ENCODE results near the gene MTHFSD.

DNA sequence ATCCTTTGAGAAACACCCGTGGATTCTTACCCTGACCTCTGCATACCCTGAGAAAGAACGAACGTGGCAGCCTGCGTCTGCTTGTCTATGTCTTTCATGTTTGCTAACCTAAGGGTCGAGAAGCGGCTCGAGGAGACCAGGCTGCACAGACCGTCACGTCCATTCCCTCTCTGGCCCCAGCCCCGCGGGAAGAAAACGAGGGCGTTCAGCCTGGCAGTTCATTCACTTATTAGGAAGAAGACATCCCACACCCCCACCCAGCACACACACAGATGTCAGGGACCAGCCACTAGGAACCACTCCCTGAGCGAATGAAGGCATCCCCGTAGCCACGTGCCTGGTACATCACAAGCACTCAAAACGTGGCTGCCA is 655 bp upstream of the MTHFSD start:
- TF ChIP-seq EZH2 (IDR thresholded peaks at IDR 0.05; ENCODE audit: low read length) = no peak
- no peak for TF ChIP-seq CTCF (optimal IDR thresholded peaks at IDR 0.05 in 1 of 3, IDR thresholded peaks at IDR 0.05 in 1 of 3, conservative IDR thresholded peaks at IDR 0.05 in 1 of 3; ENCODE audit: extremely low read depth in 1 of 3, insufficient read depth in 2 of 3, low read length in 3 of 3)
